H1 (cell line): ENCODE data around the gene ZFAND3. TPM values are rescaled to one million over a fixed set of nuclear protein-coding genes. Genes with fewer than 3 reads are reported as not detected.

Experiments used
- CTCF ChIA-PET: fragments of 300-600 bp; sonication (Branson Sonifier 250); formaldehyde crosslinking; loops from one replicate; lab custom pipeline; 2021; ENCODE audit not compliant: partially characterized antibody; lab: Charles Lee
- POLR2A ChIA-PET: fragments of 300-600 bp; sonication (Branson Sonifier 250); formaldehyde crosslinking; loops from one replicate; lab custom pipeline; 2021; ENCODE audit warnings: inconsistent platforms; ENCODE audit not compliant: partially characterized antibody; lab: Charles Lee
- DNase-seq, 2 experiments: peaks; one replicate each; pipeline versions ENCODE4 v3.0.0 to v3.0.0-alpha.2; 2010 to 2022; ENCODE audit warnings: low spot score in 2 of 2, low read depth in 1 of 2, mixed read lengths in 1 of 2
- FAIRE-seq: peaks from 2 replicates; lab custom pipeline; 2011; peaks lifted over from hg19 to GRCh38; lab: Jason Lieb, UNC
- H2AFZ ChIP-seq: 2 replicates; pipeline ENCODE4 v1.8.1; 2012; ENCODE audit warnings: low read length, inconsistent platforms
- H2AK5ac ChIP-seq: 2 replicates; pipeline ENCODE4 v1.6.1; 2013; ENCODE audit warnings: low read depth, low read length
- H2BK120ac ChIP-seq: replicated peaks from 2 replicates; pipeline ENCODE3; 2013; ENCODE audit warnings: low read depth, low read length, inconsistent platforms
- H2BK12ac ChIP-seq: 2 replicates; pipeline ENCODE4 v1.6.1; 2013; ENCODE audit warnings: low read depth, low read length
- H2BK15ac ChIP-seq: 2 replicates; pipeline ENCODE4 v1.6.1; 2013; ENCODE audit warnings: low read length
- H2BK20ac ChIP-seq: 2 replicates; pipeline ENCODE4 v1.6.1; 2013; ENCODE audit warnings: low read length
- H2BK5ac ChIP-seq: 2 replicates; pipeline ENCODE4 v1.6.1; 2013; ENCODE audit warnings: low read depth, low read length
- H3K14ac ChIP-seq: 2 replicates; pipeline ENCODE4 v1.6.1; 2013; ENCODE audit warnings: inconsistent platforms; ENCODE audit not compliant: insufficient read length
- H3K18ac ChIP-seq: 2 replicates; pipeline ENCODE4 v1.6.1; 2013; ENCODE audit warnings: low read length; ENCODE audit errors: extremely low read depth
- H3K23ac ChIP-seq: 2 replicates; pipeline ENCODE4 v1.6.1; 2013; ENCODE audit warnings: inconsistent platforms; ENCODE audit not compliant: insufficient read length
- H3K23me2 ChIP-seq: 2 replicates; pipeline ENCODE4 v1.6.1; 2013; ENCODE audit warnings: low read depth, low read length
- H3K27ac ChIP-seq: 2 replicates; pipeline ENCODE4 v1.6.1; 2011; ENCODE audit warnings: low read depth, low read length, inconsistent platforms
- H3K27me3 ChIP-seq, 4 experiments: replicated peaks in 1 of 4; 1 replicate in 1 of 4; 2 replicates in 3 of 4; pipeline versions ENCODE4 v1.6.1 to v1.8.1; 2011 to 2013; ENCODE audit warnings: low read length in 3 of 4, mild to moderate bottlenecking in 3 of 4, inconsistent platforms in 2 of 4, mixed read lengths in 2 of 4, moderate library complexity in 1 of 4; ENCODE audit not compliant: control insufficient read depth in 3 of 4, insufficient read depth in 3 of 4; ENCODE audit errors: extremely low read depth in 1 of 4
- H3K36me3 ChIP-seq, 4 experiments: 2 replicates each; pipeline versions ENCODE4 v1.6.1 to v1.8.1; 2011 to 2013; ENCODE audit warnings: mild to moderate bottlenecking in 4 of 4, low read length in 3 of 4, moderate library complexity in 2 of 4, control low read depth in 1 of 4, inconsistent platforms in 1 of 4; ENCODE audit not compliant: insufficient read depth in 4 of 4, control insufficient read depth in 2 of 4
- H3K4ac ChIP-seq: replicated peaks from 2 replicates; pipeline ENCODE3; 2013; ENCODE audit warnings: low read length, low read depth, mixed read lengths, inconsistent platforms; ENCODE audit not compliant: insufficient read length
- H3K4me1 ChIP-seq, 4 experiments: replicated peaks in 1 of 4; 1 replicate in 1 of 4; 2 replicates in 3 of 4; pipeline versions ENCODE4 v1.6.1 to v1.8.1; 2011 to 2013; ENCODE audit warnings: low read length in 3 of 4, inconsistent platforms in 2 of 4, mixed read lengths in 1 of 4; ENCODE audit not compliant: insufficient read depth in 4 of 4, control insufficient read depth in 3 of 4
- H3K4me2 ChIP-seq, 2 experiments: 2 replicates each; pipeline versions ENCODE4 v1.6.1 to v1.8.1; 2011 to 2013; ENCODE audit warnings: low read depth in 2 of 2, low read length in 2 of 2, control low read depth in 1 of 2, inconsistent platforms in 1 of 2, mild to moderate bottlenecking in 1 of 2; ENCODE audit not compliant: insufficient read depth in 1 of 2
- H3K4me3 ChIP-seq, 4 experiments: fragments of 200-600, 300-600 bp in 1 of 4; sonication (generic), shearing (Covaris generic), sonication (Bioruptor Twin) in 1 of 4; 2 replicates each; pipeline versions ENCODE4 v1.5.1 to v1.8.1; 2011 to 2016; ENCODE audit warnings: low read length in 4 of 4, low read depth in 3 of 4, control low read depth in 2 of 4, inconsistent platforms in 2 of 4, mild to moderate bottlenecking in 2 of 4, mixed read lengths in 1 of 4, moderate library complexity in 1 of 4; ENCODE audit not compliant: insufficient read depth in 2 of 4; ENCODE audit errors: extremely low read depth in 1 of 4
- H3K56ac ChIP-seq: replicated peaks from 2 replicates; pipeline ENCODE3; 2013; ENCODE audit warnings: low read depth, mild to moderate bottlenecking, mixed read lengths, low read length, inconsistent platforms; ENCODE audit not compliant: insufficient read length
- H3K79me1 ChIP-seq: 2 replicates; pipeline ENCODE4 v1.6.1; 2013; ENCODE audit warnings: low read depth, low read length, control low read depth
- H3K79me2 ChIP-seq, 2 experiments: 2 replicates each; pipeline versions ENCODE4 v1.6.1 to v1.8.1; 2012 to 2013; ENCODE audit warnings: low read length in 2 of 2, mild to moderate bottlenecking in 2 of 2, inconsistent platforms in 1 of 2; ENCODE audit not compliant: insufficient read depth in 2 of 2, control insufficient read depth in 1 of 2
- H3K9ac ChIP-seq, 4 experiments: replicated peaks in 1 of 4; 1 replicate in 1 of 4; 2 replicates in 3 of 4; pipeline versions ENCODE4 v1.6.1 to v1.8.1; 2011 to 2013; ENCODE audit warnings: low read depth in 3 of 4, low read length in 3 of 4, control low read depth in 2 of 4, mild to moderate bottlenecking in 2 of 4, moderate library complexity in 2 of 4, inconsistent platforms in 1 of 4; ENCODE audit errors: extremely low read depth in 1 of 4
- H3K9me3 ChIP-seq, 2 experiments: 2 replicates each; pipeline versions ENCODE4 v1.6.1 to v1.8.1; 2012 to 2013; ENCODE audit warnings: mild to moderate bottlenecking in 2 of 2, moderate library complexity in 2 of 2, control low read depth in 1 of 2, inconsistent platforms in 1 of 2, low read depth in 1 of 2, low read length in 1 of 2, mixed read lengths in 1 of 2; ENCODE audit not compliant: insufficient read depth in 2 of 2
- H4K20me1 ChIP-seq, 2 experiments: replicated peaks in 1 of 2; 2 replicates each; pipeline versions ENCODE3 to v1.8.1; 2011 to 2013; ENCODE audit warnings: inconsistent platforms in 2 of 2, low read length in 2 of 2, mild to moderate bottlenecking in 1 of 2; ENCODE audit not compliant: insufficient read depth in 2 of 2, control insufficient read depth in 1 of 2
- H4K5ac ChIP-seq: 2 replicates; pipeline ENCODE4 v1.6.1; 2013; ENCODE audit warnings: low read length, low read depth, mixed read lengths, inconsistent platforms; ENCODE audit not compliant: insufficient read length
- H4K8ac ChIP-seq: 2 replicates; pipeline ENCODE4 v1.8.0; 2013; ENCODE audit warnings: mild to moderate bottlenecking, moderate library complexity, low read length, inconsistent platforms; ENCODE audit not compliant: insufficient read depth; ENCODE audit errors: extremely low read depth
- H4K91ac ChIP-seq: replicated peaks from 2 replicates; pipeline ENCODE3; 2013; ENCODE audit warnings: low read length, mixed read lengths, inconsistent platforms; ENCODE audit not compliant: insufficient read length
- CHD2 ChIP-seq: IDR thresholded peaks from 2 replicates; pipeline ENCODE4 v1.6.1; 2012; ENCODE audit warnings: low read length, improper control_type of control experiment
- GABPA ChIP-seq: IDR thresholded peaks from 2 replicates; pipeline ENCODE4 v1.6.1; 2011; ENCODE audit warnings: mild to moderate bottlenecking, low read length, moderate library complexity, borderline replicate concordance; ENCODE audit not compliant: insufficient read depth
- JUN ChIP-seq: IDR thresholded peaks from 2 replicates; pipeline ENCODE4 v1.6.1; 2011; ENCODE audit warnings: low read depth, mild to moderate bottlenecking, improper control_type of control experiment, low read length
- KDM5A ChIP-seq: fragments of 200-600 bp; IDR thresholded peaks from 2 replicates; pipeline ENCODE4 v1.7.1; 2012; ENCODE audit warnings: mild to moderate bottlenecking, low read length, inconsistent platforms, mixed read lengths
- NANOG ChIP-seq: IDR thresholded peaks from 2 replicates; pipeline ENCODE4 v1.6.1; 2011; ENCODE audit warnings: low read length, low read depth, mild to moderate bottlenecking, inconsistent platforms; ENCODE audit not compliant: insufficient read depth, poor library complexity, severe bottlenecking
- PHF8 ChIP-seq: fragments of 200-600 bp; sonication (generic); conservative IDR thresholded peaks from 2 replicates; pipeline ENCODE4 v1.7.1; 2012; ENCODE audit warnings: low read depth, mild to moderate bottlenecking, inconsistent platforms, low read length, moderate library complexity
- RFX5 ChIP-seq: IDR thresholded peaks from 2 replicates; pipeline ENCODE4 v1.6.1; 2011; ENCODE audit warnings: low read depth, low read length, improper control_type of control experiment, borderline replicate concordance
- SAP30 ChIP-seq: fragments of 300-600 bp; sonication (generic); IDR thresholded peaks from 2 replicates; pipeline ENCODE4 v1.7.1; 2012; ENCODE audit warnings: low read length, moderate library complexity, mild to moderate bottlenecking, inconsistent platforms; ENCODE audit not compliant: insufficient read depth, insufficient replicate concordance
- SIRT6 ChIP-seq: IDR thresholded peaks from one replicate; pipeline ENCODE4 v1.7.1; 2012; ENCODE audit warnings: low read length, inconsistent platforms
- SP2 ChIP-seq: IDR thresholded peaks from 2 replicates; pipeline ENCODE4 v1.6.1; 2012; ENCODE audit warnings: mild to moderate bottlenecking, low read length, inconsistent platforms
- TAF1 ChIP-seq: IDR thresholded peaks from 2 replicates; pipeline ENCODE4 v1.6.1; 2011; ENCODE audit warnings: mild to moderate bottlenecking, low read depth, low read length
- ZNF274 ChIP-seq: IDR thresholded peaks from 2 replicates; pipeline ENCODE4 v1.7.0; 2012; ENCODE audit warnings: low read length, borderline replicate concordance; ENCODE audit errors: extremely low read depth
- WGBS, 2 experiments: shearing (Covaris generic) in 1 of 2; methylation state at CpG; one replicate each; pipeline versions ENCODE4 v1.1.6 to v1.1.7; 2013 to 2015; ENCODE audit warnings: low lambda C conversion rate in 2 of 2, mixed read lengths in 2 of 2, inconsistent platforms in 1 of 2, low coverage in 1 of 2, missing lambda C conversion rate in 1 of 2; ENCODE audit not compliant: insufficient replicate concordance in 2 of 2, insufficient coverage in 1 of 2, insufficient read length in 1 of 2; ENCODE audit errors: extremely low coverage in 1 of 2, missing lambda C conversion rate in 1 of 2; 5-methylcytosine and 5-hydroxymethylcytosine counted together
- polyA plus RNA-seq, 7 experiments: library from polyadenylated mRNA; depleted of rRNA in 3 of 7; stranded (reverse) in 5 of 7; unstranded in 2 of 7; fragments of >200 nt in 5 of 7; fragments of 200-250 nt in 2 of 7; gene quantifications; 1 replicate in 5 of 7; 2 replicates in 1 of 7; 4 replicates in 1 of 7; pipeline versions ENCODE4 v1.2.1 to v1.2.3, GENCODE V29; 2011 to 2013; ENCODE audit warnings: missing spikeins in 2 of 7, mixed read lengths in 2 of 7
- total RNA-seq: library from RNA; stranded (reverse); fragmentation: NEBNext Ultra II Directional; extraction: Animal tissue kit (Norgen Biotek cat#: 25700); gene quantifications from 2 replicates; pipeline ENCODE4 v1.2.1, GENCODE V29; 2021

Gene ZFAND3
- total and polyA plus RNA-seq, 2 of the 8 experiments (the other 6 are each of a cell fraction or from before 2014, with no cell fraction given): 13.0 to 51.3 TPM

GRCh38 chr6:37903351-37904340 lies 84.1 kb downstream of the ZFAND3 start:
- POLR2A ChIA-PET: interaction anchor here (0.6 to 0.9 kb wide), 2 partner anchors 8 to 1359 kb away, joined by 3 read pairs; no protein-coding TSS in a partner anchor
- CTCF ChIA-PET: interaction anchor here (0.6 to 1.8 kb wide), 4 partner anchors 12 to 116 kb away, joined by 3 to 4 read pairs (median 3); no protein-coding TSS in a partner anchor
- Histone ChIP-seq H3K79me2 (peaks cover 0 to 74% of the 10 kb centered on the region in 2 experiments; a peak in 2 of 4 replicates), H3K56ac (no peak overlapping the region), H3K9ac (no peak overlapping the region), H3K4ac (no peak overlapping the region), H3K23ac (no peak overlapping the region), H3K4me2 (no peak overlapping the region), H4K91ac (no peak overlapping the region), H3K9me3 (no peaks in the 10 kb centered on the region), H2BK15ac (no peak overlapping the region), H3K4me1 (no peaks in the 10 kb centered on the region; a peak in 1 of 7 replicates), H3K18ac (no peak overlapping the region), H3K27ac (no peak overlapping the region), H3K23me2 (no peaks in the 10 kb centered on the region), H3K27me3 (no peaks in the 10 kb centered on the region), H3K14ac (no peak overlapping the region), H3K4me3 (no peak overlapping the region), H2AFZ (no peak overlapping the region), H4K5ac (no peak overlapping the region), H4K20me1 (peaks cover 2 to 10% of the 10 kb centered on the region in 2 experiments), H3K36me3 (no peaks in the 10 kb centered on the region), H3K79me1 (peaks cover 2% of the 10 kb centered on the region; the same call in 1 of the 2 replicates), H2BK5ac (no peak overlapping the region), H2AK5ac (no peak overlapping the region), H2BK120ac (no peak overlapping the region), H4K8ac (no peak overlapping the region), H2BK12ac (no peak overlapping the region), H2BK20ac (no peak overlapping the region)
- DNase-seq: no peak
- 82% methylated on average over 9 of the region's 9 CpGs; no CpG with 5 or more reads in 1 of the 2 experiments for WGBS, 2 experiments
- no peak for FAIRE-seq
- TF ChIP-seq RFX5: no peak
- no peak for TF ChIP-seq SAP30
- no peak for TF ChIP-seq PHF8
- TF ChIP-seq GABPA: no peak
- TF ChIP-seq KDM5A: no peak
- TF ChIP-seq TAF1: no peak
- TF ChIP-seq CHD2: no peak
- TF ChIP-seq ZNF274: no peak
- TF ChIP-seq SP2: no peak
- TF ChIP-seq JUN: no peak
- TF ChIP-seq SIRT6: no peak
- no peak for TF ChIP-seq NANOG
